Calu3 (cell line): ENCODE data around the gene MRPS14. TPM values are rescaled to one million over a fixed set of nuclear protein-coding genes. Genes with fewer than 3 reads are reported as not detected.

Experiments used
- BruUV-seq: library from RNA; stranded (reverse); fragments of 400-500 nt; replicated peaks from 2 replicates; lab custom pipeline; 2021; lab: Mats Ljungman, UMichigan
- CTCF ChIA-PET: fragments of 300-600 bp; sonication (Branson Sonifier 250); formaldehyde crosslinking; loops from one replicate; lab custom pipeline; 2022; ENCODE audit warnings: antibody characterized with exemption; lab: Charles Lee
- DNase-seq: peaks from one replicate; pipeline ENCODE4 v3.0.0; 2022
- H3K27ac Mint-ChIP-seq: one replicate; pipeline ENCODE4 v1.8.0; 2022; ENCODE audit warnings: mixed read lengths; ENCODE audit not compliant: unreplicated experiment
- H3K27me3 Mint-ChIP-seq: one replicate; pipeline ENCODE4 v1.8.0; 2022; ENCODE audit warnings: mixed read lengths; ENCODE audit not compliant: unreplicated experiment
- H3K36me3 Mint-ChIP-seq: one replicate; pipeline ENCODE4 v1.8.0; 2022; ENCODE audit warnings: mild to moderate bottlenecking, moderate library complexity, mixed read lengths; ENCODE audit not compliant: insufficient read depth, unreplicated experiment
- H3K4me1 Mint-ChIP-seq: one replicate; pipeline ENCODE4 v1.8.0; 2022; ENCODE audit warnings: mild to moderate bottlenecking, low read depth, mixed read lengths; ENCODE audit not compliant: unreplicated experiment
- H3K4me3 Mint-ChIP-seq: one replicate; pipeline ENCODE4 v1.8.0; 2022; ENCODE audit warnings: mild to moderate bottlenecking, low read depth, moderate library complexity, mixed read lengths; ENCODE audit not compliant: unreplicated experiment
- H3K9me3 Mint-ChIP-seq: one replicate; pipeline ENCODE4 v1.8.0; 2022; ENCODE audit warnings: low read depth, mixed read lengths; ENCODE audit not compliant: unreplicated experiment
- CTCF ChIP-seq: fragments of 200-600 bp; IDR thresholded peaks from one replicate; pipeline ENCODE4 v1.8.0; 2022; ENCODE audit warnings: antibody characterized with exemption; ENCODE audit not compliant: unreplicated experiment
- intact Hi-C: fragments of 100-400 bp; cut with micrococcal nuclease; formaldehyde crosslinking; loops from one replicate; pipeline ENCODE4 v1.10.0; 2022; ENCODE audit not compliant: unreplicated experiment
- total RNA-seq: library from RNA; stranded (reverse); gene quantifications from 2 replicates; pipeline ENCODE4 v1.2.3, GENCODE V29; 2022

MRPS14 gene
- total RNA-seq, 1 experiment from 2014 or later: 33.6 TPM

- no peak overlapping the region for H3K4me3 Mint-ChIP-seq
- peaks cover 31% of the 10 kb centered on the region for H3K36me3 Mint-ChIP-seq
- H3K4me1 Mint-ChIP-seq: peaks cover 18% of the 10 kb centered on the region
- no peak for DNase-seq
- H3K27me3 Mint-ChIP-seq: no peaks in the 10 kb centered on the region
- BruUV-seq: no TSS peak
- no peak for TF ChIP-seq CTCF
- H3K9me3 Mint-ChIP-seq: no peaks in the 10 kb centered on the region
- intact Hi-C loops: loop anchor here (10.0 kb wide), 1 partner anchor 967 kb away; the partner anchor contains the start of gene RC3H1
- CTCF ChIA-PET: interaction anchor here (0.6 to 1.0 kb wide), 2 partner anchors 13 to 46 kb away, joined by 4 to 8 read pairs; no protein-coding TSS in a partner anchor
- H3K27ac Mint-ChIP-seq: no peak overlapping the region
These were observed 31.8 kb downstream of the MRPS14 start for GRCh38 chr1:174991473-174991872.

- Mint-ChIP-seq H3K27ac (peak overlapping the region; percentile 74), H3K4me3 (peak overlapping the region; percentile 66), H3K4me1 (peaks cover 9% of the 10 kb centered on the region), H3K27me3 (no peaks in the 10 kb centered on the region), H3K9me3 (no peaks in the 10 kb centered on the region), H3K36me3 (peaks cover 22% of the 10 kb centered on the region)
- no peak for TF ChIP-seq CTCF
- CTCF ChIA-PET: no interaction called here
- BruUV-seq: TSS peak; percentile 22
- no peak for DNase-seq
- intact Hi-C loops: loop anchor here (10.0 kb wide), 1 partner anchor 966 kb away; the partner anchor contains the start of gene RC3H1
These were observed 32.7 kb downstream of the MRPS14 start for GRCh38 chr1:174990382-174990999.

- peaks cover 22% of the 10 kb centered on the region for H3K36me3 Mint-ChIP-seq
- peaks cover under 1% of the 10 kb centered on the region for H3K4me1 Mint-ChIP-seq
- TF ChIP-seq CTCF: no peak
- DNase-seq: no peak
- no peaks in the 10 kb centered on the region for H3K9me3 Mint-ChIP-seq
- H3K4me3 Mint-ChIP-seq: peak overlapping the region; percentile 66
- H3K27me3 Mint-ChIP-seq: no peaks in the 10 kb centered on the region
- BruUV-seq: no TSS peak
- CTCF ChIA-PET: interaction anchor here (1.4 kb wide), 1 partner anchor 87 kb away, joined by 4 read pairs; no protein-coding TSS in a partner anchor
- intact Hi-C loops: loop anchor here (10.0 kb wide), 1 partner anchor 965 kb away; the partner anchor contains the start of gene RC3H1
- peak overlapping the region; percentile 67 for H3K27ac Mint-ChIP-seq
These were observed 33.5 kb downstream of the MRPS14 start for GRCh38 chr1:174989536-174990220.

- intact Hi-C loops: no loop called here
- H3K4me1 Mint-ChIP-seq: no peaks in the 10 kb centered on the region
- H3K36me3 Mint-ChIP-seq: peaks cover 22% of the 10 kb centered on the region
- peak overlapping the region; percentile 67 for H3K27ac Mint-ChIP-seq
- no peaks in the 10 kb centered on the region for H3K27me3 Mint-ChIP-seq
- H3K9me3 Mint-ChIP-seq: no peaks in the 10 kb centered on the region
- DNase-seq: no peak
- H3K4me3 Mint-ChIP-seq: no peak overlapping the region
- TF ChIP-seq CTCF: no peak
- no TSS peak for BruUV-seq
- CTCF ChIA-PET: interaction anchor here (1.4 kb wide), 1 partner anchor 87 kb away, joined by 4 read pairs; no protein-coding TSS in a partner anchor
These were observed 34.2 kb downstream of the MRPS14 start for GRCh38 chr1:174988986-174989385.
